SK-N-SH (cell line): ENCODE results near the gene STAG3. TPM values are rescaled to one million over a fixed set of nuclear protein-coding genes. Genes with fewer than 3 reads are reported as not detected.

Experiments used
- CTCF ChIA-PET: fragments of 300-600, 350-600 bp; formaldehyde crosslinking; extraction: SDS; loops from one replicate; lab custom pipeline; 2021; lab: Yijun Ruan, JAX
- POLR2A ChIA-PET: fragments of 350-600 bp; sonication (Branson Sonifier 250); formaldehyde crosslinking; extraction: SDS; loops from one replicate; lab custom pipeline; 2020; ENCODE audit warnings: antibody characterized with exemption, inconsistent platforms; lab: Yijun Ruan, JAX
- DNase-seq: peaks from one replicate; pipeline ENCODE4 v3.0.0; 2012
- H2AFZ ChIP-seq: fragments of 200-600 bp; sonication (generic); 2 replicates; pipeline ENCODE4 v1.8.1; 2016; ENCODE audit warnings: antibody characterized with exemption, mild to moderate bottlenecking, low read depth
- H3F3A ChIP-seq: fragments of 200-600 bp; sonication (generic); replicated peaks from 2 replicates; pipeline ENCODE3; 2016; ENCODE audit warnings: antibody characterized with exemption, mild to moderate bottlenecking; ENCODE audit not compliant: insufficient read depth
- H3K27ac ChIP-seq, 2 experiments: fragments of 200-500 bp in 1 of 2; fragments of 200-600 bp in 1 of 2; sonication (Bioruptor generic) in 1 of 2; sonication (generic), shearing (Covaris generic) in 1 of 2; 2 replicates each; pipeline versions ENCODE4 v1.5.1 to v1.6.1; 2014 to 2016; ENCODE audit warnings: low read depth in 2 of 2, inconsistent platforms in 1 of 2, low read length in 1 of 2, mild to moderate bottlenecking in 1 of 2, mixed read lengths in 1 of 2
- H3K27me3 ChIP-seq: fragments of 200-600 bp; sonication (generic), shearing (Covaris generic); 2 replicates; pipeline ENCODE4 v1.6.1; 2016; ENCODE audit warnings: mixed run types; ENCODE audit not compliant: insufficient read depth
- H3K36me3 ChIP-seq, 2 experiments: fragments of 200-500 bp in 1 of 2; fragments of 200-600 bp in 1 of 2; sonication (Bioruptor generic) in 1 of 2; sonication (generic) in 1 of 2; replicated peaks in 1 of 2; 2 replicates each; pipeline versions ENCODE3 to v1.5.1; 2014 to 2016; ENCODE audit warnings: low read length in 1 of 2, mild to moderate bottlenecking in 1 of 2; ENCODE audit not compliant: insufficient read depth in 2 of 2, control insufficient read depth in 1 of 2
- H3K4me1 ChIP-seq, 2 experiments: fragments of 200-500 bp in 1 of 2; fragments of 200-600 bp in 1 of 2; sonication (Bioruptor generic) in 1 of 2; sonication (generic), shearing (Covaris generic) in 1 of 2; 2 replicates each; pipeline versions ENCODE4 v1.5.1 to v1.6.1; 2014 to 2016; ENCODE audit warnings: low read depth in 1 of 2, low read length in 1 of 2, mixed run types in 1 of 2; ENCODE audit not compliant: insufficient read depth in 2 of 2, control insufficient read depth in 1 of 2
- H3K4me2 ChIP-seq: fragments of 200-600 bp; sonication (generic), shearing (Covaris generic); 2 replicates; pipeline ENCODE4 v1.6.1; 2017; ENCODE audit warnings: mixed run types
- H3K4me3 ChIP-seq, 2 experiments: fragments of 200-500 bp in 1 of 2; fragments of 200-600 bp in 1 of 2; sonication (Bioruptor generic) in 1 of 2; sonication (generic), shearing (Covaris generic) in 1 of 2; 2 replicates each; pipeline versions ENCODE4 v1.5.1 to v1.8.1; 2014 to 2016; ENCODE audit warnings: low read depth in 2 of 2, inconsistent platforms in 1 of 2, low read length in 1 of 2, mild to moderate bottlenecking in 1 of 2, mixed read lengths in 1 of 2, moderate library complexity in 1 of 2
- H3K79me2 ChIP-seq: fragments of 200-600 bp; sonication (generic); 2 replicates; pipeline ENCODE4 v1.8.1; 2017; ENCODE audit warnings: mild to moderate bottlenecking; ENCODE audit not compliant: insufficient read depth
- H3K9ac ChIP-seq: fragments of 200-600 bp; sonication (generic); 2 replicates; pipeline ENCODE4 v1.6.1; 2017; ENCODE audit warnings: mixed run types
- H3K9me2 ChIP-seq: fragments of 200-600 bp; sonication (generic); 2 replicates; pipeline ENCODE4 v1.6.1; 2017; ENCODE audit warnings: mixed run types
- H3K9me3 ChIP-seq: fragments of 200-600 bp; sonication (generic); 2 replicates; pipeline ENCODE4 v1.6.1; 2017; ENCODE audit warnings: mixed run types, mild to moderate bottlenecking, moderate library complexity
- H4K20me1 ChIP-seq: fragments of 200-600 bp; sonication (generic); 2 replicates; pipeline ENCODE4 v1.6.1; 2017; ENCODE audit warnings: mild to moderate bottlenecking, mixed run types; ENCODE audit not compliant: insufficient read depth
- CHD2 ChIP-seq: fragments of 150-350 bp; IDR thresholded peaks from 2 replicates; pipeline ENCODE4 v1.6.1; 2018; ENCODE audit warnings: low read length; ENCODE audit not compliant: partially characterized antibody
- EP300 ChIP-seq, 2 experiments: IDR thresholded peaks; 2 replicates each; pipeline versions ENCODE4 v1.4.0 to v1.6.1; 2012; ENCODE audit warnings: borderline replicate concordance in 1 of 2, low read depth in 1 of 2, low read length in 1 of 2
- FOSL2 ChIP-seq: IDR thresholded peaks from 2 replicates; pipeline ENCODE4 v1.4.0; 2012; ENCODE audit warnings: low read depth, mild to moderate bottlenecking, moderate library complexity, borderline replicate concordance
- GABPA ChIP-seq: IDR thresholded peaks from 2 replicates; pipeline ENCODE4 v1.4.0; 2012; ENCODE audit warnings: low read depth, mild to moderate bottlenecking
- GATA2 ChIP-seq: sonication (generic); formaldehyde crosslinking; IDR thresholded peaks from 2 replicates; pipeline ENCODE4 v1.5.0; 2020; ENCODE audit warnings: mild to moderate bottlenecking, missing genetic modification reagents
- NFIC ChIP-seq: IDR thresholded peaks from 2 replicates; pipeline ENCODE4 v1.4.0; 2012; ENCODE audit warnings: borderline replicate concordance
- NRF1 ChIP-seq: IDR thresholded peaks from 2 replicates; pipeline ENCODE4 v1.6.1; 2012; ENCODE audit warnings: low read depth, mild to moderate bottlenecking, low read length
- POLR2AphosphoS5 ChIP-seq: IDR thresholded peaks from 2 replicates; pipeline ENCODE4 v1.6.1; 2012; ENCODE audit warnings: low read depth, low read length
- RCOR1 ChIP-seq: fragments of 150-350 bp; IDR thresholded peaks from 2 replicates; pipeline ENCODE4 v1.6.1; 2017; ENCODE audit warnings: antibody characterized with exemption, low read length
- SMC3 ChIP-seq: IDR thresholded peaks from 2 replicates; pipeline ENCODE4 v1.6.1; 2012; ENCODE audit warnings: low read depth, low read length, improper control_type of control experiment
- TAF1 ChIP-seq: IDR thresholded peaks from 2 replicates; pipeline ENCODE4 v1.6.1; 2012; ENCODE audit warnings: low read depth, mild to moderate bottlenecking, low read length, moderate library complexity, borderline replicate concordance
- TCF12 ChIP-seq: IDR thresholded peaks from 2 replicates; pipeline ENCODE4 v1.4.0; 2012
- TEAD4 ChIP-seq: IDR thresholded peaks from 2 replicates; pipeline ENCODE4 v1.4.0; 2012; ENCODE audit warnings: mild to moderate bottlenecking, borderline replicate concordance; ENCODE audit not compliant: insufficient read depth
- WGBS: methylation state at CpG from one replicate; pipeline ENCODE4 v1.1.6; 2017; ENCODE audit warnings: low lambda C conversion rate; 5-methylcytosine and 5-hydroxymethylcytosine counted together
- polyA plus RNA-seq, 3 experiments: library from polyadenylated mRNA; depleted of rRNA; stranded (reverse); fragments of >200 nt; gene quantifications; 2 replicates each; pipeline ENCODE4 v1.2.3, GENCODE V29; 2012
- TF ChIP-seq, protein P1 (sequence below): IDR thresholded peaks from 2 replicates; pipeline ENCODE4; 2012
- TF ChIP-seq, protein P2 (sequence below): IDR thresholded peaks from 2 replicates; pipeline ENCODE4 v1.4.0; 2012; ENCODE audit warnings: low read depth
- TF ChIP-seq, protein P3 (sequence below): IDR thresholded peaks from 2 replicates; pipeline ENCODE4 v1.6.1; 2012; ENCODE audit warnings: mild to moderate bottlenecking, low read depth, low read length, moderate library complexity
- TF ChIP-seq, protein P4 (sequence below): fragments of 200-600 bp; sonication (generic); IDR thresholded peaks from 2 replicates; pipeline ENCODE4 v1.6.1; 2017; ENCODE audit warnings: antibody characterized with exemption, mild to moderate bottlenecking, moderate library complexity
- TF ChIP-seq, protein P5 (sequence below): fragments of 150-350 bp; IDR thresholded peaks from 2 replicates; pipeline ENCODE4 v1.6.1; 2017; ENCODE audit warnings: antibody characterized with exemption, low read length, low read depth, borderline replicate concordance
- TF ChIP-seq, protein P6 (sequence below): fragments of 150-350 bp; IDR thresholded peaks from 2 replicates; pipeline ENCODE4 v1.6.1; 2016; ENCODE audit warnings: mild to moderate bottlenecking, low read depth, low read length
- TF ChIP-seq, protein P7 (sequence below): IDR thresholded peaks from 2 replicates; pipeline ENCODE4 v1.4.0; 2012; ENCODE audit warnings: low read depth, borderline replicate concordance

The STAG3 gene
- polyA plus RNA-seq, 1 of the 3 experiments (the other 2 are of a cell fraction), result 0.10 TPM

DNA sequence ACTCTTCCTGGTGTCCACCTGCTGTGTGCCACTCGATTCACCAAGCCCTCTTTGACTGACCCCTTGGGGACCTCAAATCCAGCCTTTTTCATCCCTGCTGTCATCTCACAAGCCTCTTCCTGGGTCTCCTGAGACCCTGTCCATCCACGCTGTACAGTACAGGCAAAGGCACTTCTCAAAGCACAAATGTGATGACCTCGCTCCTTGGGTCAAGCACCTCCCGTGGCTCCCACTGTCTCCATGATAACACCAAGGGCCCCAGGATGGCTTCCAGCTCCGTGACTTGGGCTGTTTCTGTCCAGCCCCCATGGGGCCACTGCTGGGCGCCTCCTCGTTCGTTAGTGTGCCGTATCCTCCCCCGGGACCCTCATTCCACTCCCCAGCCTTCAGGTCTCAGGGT lies 70.8 kb downstream of the STAG3 start:
- Histone ChIP-seq H3K9me2 (no peaks in the 10 kb centered on the region), H3K36me3 (no peaks in the 10 kb centered on the region), H3K4me1 (0 out of 4 replicates have a peak, but pooled peaks cover 0 to 8% of the 10 kb centered on the region in 2 experiments), H3K9me3 (no peaks in the 10 kb centered on the region), H3F3A (no peaks in the 10 kb centered on the region), H4K20me1 (peaks cover 43% of the 10 kb centered on the region), H3K4me2 (no peak overlapping the region), H3K79me2 (peaks cover 12% of the 10 kb centered on the region; the same call in 1 of the 2 replicates), H2AFZ (no peak overlapping the region), H3K27ac (no peak overlapping the region), H3K4me3 (no peak overlapping the region), H3K9ac (no peak overlapping the region), H3K27me3 (no peaks in the 10 kb centered on the region)
- ChIA-PET POLR2A (no interaction called here), CTCF (no interaction called here)
- WGBS, result 96% methylated on average over 10 of the region's 10 CpGs
- TF ChIP-seq EP300 (IDR thresholded peaks at IDR 0.05; ENCODE audit: borderline replicate concordance in 1 of 2, low read depth in 1 of 2, low read length in 1 of 2), result no peak
- TF ChIP-seq, protein P1, sequence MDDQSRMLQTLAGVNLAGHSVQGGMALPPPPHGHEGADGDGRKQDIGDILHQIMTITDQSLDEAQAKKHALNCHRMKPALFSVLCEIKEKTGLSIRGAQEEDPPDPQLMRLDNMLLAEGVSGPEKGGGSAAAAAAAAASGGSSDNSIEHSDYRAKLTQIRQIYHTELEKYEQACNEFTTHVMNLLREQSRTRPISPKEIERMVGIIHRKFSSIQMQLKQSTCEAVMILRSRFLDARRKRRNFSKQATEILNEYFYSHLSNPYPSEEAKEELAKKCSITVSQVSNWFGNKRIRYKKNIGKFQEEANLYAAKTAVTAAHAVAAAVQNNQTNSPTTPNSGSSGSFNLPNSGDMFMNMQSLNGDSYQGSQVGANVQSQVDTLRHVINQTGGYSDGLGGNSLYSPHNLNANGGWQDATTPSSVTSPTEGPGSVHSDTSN, result no peak
- TF ChIP-seq, protein P2, sequence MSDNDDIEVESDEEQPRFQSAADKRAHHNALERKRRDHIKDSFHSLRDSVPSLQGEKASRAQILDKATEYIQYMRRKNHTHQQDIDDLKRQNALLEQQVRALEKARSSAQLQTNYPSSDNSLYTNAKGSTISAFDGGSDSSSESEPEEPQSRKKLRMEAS, result no peak
- no peak for TF ChIP-seq CHD2
- no peak for TF ChIP-seq FOSL2
- TF ChIP-seq TEAD4, result no peak
- TF ChIP-seq SMC3, result no peak
- no peak for TF ChIP-seq GATA2 (CRISPR knock-in tag)
- no peak for TF ChIP-seq RCOR1
- TF ChIP-seq NRF1, result no peak
- TF ChIP-seq GABPA, result no peak
- no peak for TF ChIP-seq TCF12
- no peak for TF ChIP-seq TAF1
- TF ChIP-seq, protein P3, sequence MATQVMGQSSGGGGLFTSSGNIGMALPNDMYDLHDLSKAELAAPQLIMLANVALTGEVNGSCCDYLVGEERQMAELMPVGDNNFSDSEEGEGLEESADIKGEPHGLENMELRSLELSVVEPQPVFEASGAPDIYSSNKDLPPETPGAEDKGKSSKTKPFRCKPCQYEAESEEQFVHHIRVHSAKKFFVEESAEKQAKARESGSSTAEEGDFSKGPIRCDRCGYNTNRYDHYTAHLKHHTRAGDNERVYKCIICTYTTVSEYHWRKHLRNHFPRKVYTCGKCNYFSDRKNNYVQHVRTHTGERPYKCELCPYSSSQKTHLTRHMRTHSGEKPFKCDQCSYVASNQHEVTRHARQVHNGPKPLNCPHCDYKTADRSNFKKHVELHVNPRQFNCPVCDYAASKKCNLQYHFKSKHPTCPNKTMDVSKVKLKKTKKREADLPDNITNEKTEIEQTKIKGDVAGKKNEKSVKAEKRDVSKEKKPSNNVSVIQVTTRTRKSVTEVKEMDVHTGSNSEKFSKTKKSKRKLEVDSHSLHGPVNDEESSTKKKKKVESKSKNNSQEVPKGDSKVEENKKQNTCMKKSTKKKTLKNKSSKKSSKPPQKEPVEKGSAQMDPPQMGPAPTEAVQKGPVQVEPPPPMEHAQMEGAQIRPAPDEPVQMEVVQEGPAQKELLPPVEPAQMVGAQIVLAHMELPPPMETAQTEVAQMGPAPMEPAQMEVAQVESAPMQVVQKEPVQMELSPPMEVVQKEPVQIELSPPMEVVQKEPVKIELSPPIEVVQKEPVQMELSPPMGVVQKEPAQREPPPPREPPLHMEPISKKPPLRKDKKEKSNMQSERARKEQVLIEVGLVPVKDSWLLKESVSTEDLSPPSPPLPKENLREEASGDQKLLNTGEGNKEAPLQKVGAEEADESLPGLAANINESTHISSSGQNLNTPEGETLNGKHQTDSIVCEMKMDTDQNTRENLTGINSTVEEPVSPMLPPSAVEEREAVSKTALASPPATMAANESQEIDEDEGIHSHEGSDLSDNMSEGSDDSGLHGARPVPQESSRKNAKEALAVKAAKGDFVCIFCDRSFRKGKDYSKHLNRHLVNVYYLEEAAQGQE, result no peak
- TF ChIP-seq, protein P4, sequence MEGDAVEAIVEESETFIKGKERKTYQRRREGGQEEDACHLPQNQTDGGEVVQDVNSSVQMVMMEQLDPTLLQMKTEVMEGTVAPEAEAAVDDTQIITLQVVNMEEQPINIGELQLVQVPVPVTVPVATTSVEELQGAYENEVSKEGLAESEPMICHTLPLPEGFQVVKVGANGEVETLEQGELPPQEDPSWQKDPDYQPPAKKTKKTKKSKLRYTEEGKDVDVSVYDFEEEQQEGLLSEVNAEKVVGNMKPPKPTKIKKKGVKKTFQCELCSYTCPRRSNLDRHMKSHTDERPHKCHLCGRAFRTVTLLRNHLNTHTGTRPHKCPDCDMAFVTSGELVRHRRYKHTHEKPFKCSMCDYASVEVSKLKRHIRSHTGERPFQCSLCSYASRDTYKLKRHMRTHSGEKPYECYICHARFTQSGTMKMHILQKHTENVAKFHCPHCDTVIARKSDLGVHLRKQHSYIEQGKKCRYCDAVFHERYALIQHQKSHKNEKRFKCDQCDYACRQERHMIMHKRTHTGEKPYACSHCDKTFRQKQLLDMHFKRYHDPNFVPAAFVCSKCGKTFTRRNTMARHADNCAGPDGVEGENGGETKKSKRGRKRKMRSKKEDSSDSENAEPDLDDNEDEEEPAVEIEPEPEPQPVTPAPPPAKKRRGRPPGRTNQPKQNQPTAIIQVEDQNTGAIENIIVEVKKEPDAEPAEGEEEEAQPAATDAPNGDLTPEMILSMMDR, result no peak
- TF ChIP-seq, protein P5, sequence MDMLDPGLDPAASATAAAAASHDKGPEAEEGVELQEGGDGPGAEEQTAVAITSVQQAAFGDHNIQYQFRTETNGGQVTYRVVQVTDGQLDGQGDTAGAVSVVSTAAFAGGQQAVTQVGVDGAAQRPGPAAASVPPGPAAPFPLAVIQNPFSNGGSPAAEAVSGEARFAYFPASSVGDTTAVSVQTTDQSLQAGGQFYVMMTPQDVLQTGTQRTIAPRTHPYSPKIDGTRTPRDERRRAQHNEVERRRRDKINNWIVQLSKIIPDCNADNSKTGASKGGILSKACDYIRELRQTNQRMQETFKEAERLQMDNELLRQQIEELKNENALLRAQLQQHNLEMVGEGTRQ, result no peak
- TF ChIP-seq, protein P6, sequence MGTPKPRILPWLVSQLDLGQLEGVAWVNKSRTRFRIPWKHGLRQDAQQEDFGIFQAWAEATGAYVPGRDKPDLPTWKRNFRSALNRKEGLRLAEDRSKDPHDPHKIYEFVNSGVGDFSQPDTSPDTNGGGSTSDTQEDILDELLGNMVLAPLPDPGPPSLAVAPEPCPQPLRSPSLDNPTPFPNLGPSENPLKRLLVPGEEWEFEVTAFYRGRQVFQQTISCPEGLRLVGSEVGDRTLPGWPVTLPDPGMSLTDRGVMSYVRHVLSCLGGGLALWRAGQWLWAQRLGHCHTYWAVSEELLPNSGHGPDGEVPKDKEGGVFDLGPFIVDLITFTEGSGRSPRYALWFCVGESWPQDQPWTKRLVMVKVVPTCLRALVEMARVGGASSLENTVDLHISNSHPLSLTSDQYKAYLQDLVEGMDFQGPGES, result no peak
- TF ChIP-seq, protein P7, sequence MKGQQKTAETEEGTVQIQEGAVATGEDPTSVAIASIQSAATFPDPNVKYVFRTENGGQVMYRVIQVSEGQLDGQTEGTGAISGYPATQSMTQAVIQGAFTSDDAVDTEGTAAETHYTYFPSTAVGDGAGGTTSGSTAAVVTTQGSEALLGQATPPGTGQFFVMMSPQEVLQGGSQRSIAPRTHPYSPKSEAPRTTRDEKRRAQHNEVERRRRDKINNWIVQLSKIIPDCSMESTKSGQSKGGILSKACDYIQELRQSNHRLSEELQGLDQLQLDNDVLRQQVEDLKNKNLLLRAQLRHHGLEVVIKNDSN, result no peak
- TF ChIP-seq NFIC, result no peak
- TF ChIP-seq POLR2AphosphoS5, result no peak
- no peak for DNase-seq
